Measurements from ENCODE around the gene DISP1.

DISP1 gene

GRCh38 chr1:222821239-222821638, 6.4 kb downstream of the DISP1 start:
- no peak for DNase-seq
- intact Hi-C loops (cut with DNase I; ENCODE audit: low total_unique reads) = no loop called here
- H3K36me3 ChIP-seq = no peaks in the 10 kb centered on the region
- peaks cover 0 to 57% (median 8%) of the 10 kb centered on the region in 4 donors for H3K4me1 ChIP-seq
- no peak for TF ChIP-seq CTCF (IDR thresholded peaks at IDR 0.05)
- H3K27me3 ChIP-seq = no peaks in the 10 kb centered on the region
- H3K4me3 ChIP-seq = no peak overlapping the region
- no peaks in the 10 kb centered on the region for H3K9me3 ChIP-seq
- H3K27ac ChIP-seq = no peak overlapping the region

DNA sequence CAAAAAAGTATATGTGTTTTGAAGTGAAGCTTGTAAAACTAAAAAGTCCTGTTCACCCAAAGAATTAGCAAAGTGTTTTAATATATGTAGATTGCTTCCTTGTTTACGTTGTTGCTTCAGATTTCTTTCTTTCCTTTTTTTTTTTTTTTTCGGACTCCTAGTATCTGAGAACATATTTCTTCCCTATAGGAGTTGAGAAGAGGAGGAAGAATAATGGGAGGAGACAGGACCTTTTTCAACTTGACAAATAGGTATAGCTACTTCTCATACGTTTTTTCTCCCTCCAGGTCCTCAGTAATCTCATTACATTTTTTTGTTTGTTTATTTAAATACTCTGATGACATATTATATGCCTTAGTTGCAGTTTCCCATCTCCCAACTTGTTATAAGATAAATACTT, 8.9 kb downstream of the DISP1 start:
- Histone ChIP-seq H3K36me3 (no peaks in the 10 kb centered on the region), H3K9me3 (no peaks in the 10 kb centered on the region), H3K4me3 (no peak overlapping the region), H3K27me3 (no peaks in the 10 kb centered on the region), H3K27ac (no peak overlapping the region), H3K4me1 (peaks cover 0 to 33% (median 0%) of the 10 kb centered on the region in 4 donors)
- intact Hi-C loops (cut with DNase I; ENCODE audit: low total_unique reads) = no loop called here
- no peak for DNase-seq
- no peak for TF ChIP-seq CTCF (IDR thresholded peaks at IDR 0.05)

GRCh38 chr1:222824641-222825040, 9.8 kb downstream of the DISP1 start:
- no peak for TF ChIP-seq CTCF (IDR thresholded peaks at IDR 0.05)
- Histone ChIP-seq H3K9me3 (no peaks in the 10 kb centered on the region), H3K4me1 (peaks cover 0 to 26% (median 0%) of the 10 kb centered on the region in 4 donors), H3K4me3 (no peak overlapping the region), H3K36me3 (no peaks in the 10 kb centered on the region), H3K27ac (no peak overlapping the region), H3K27me3 (no peaks in the 10 kb centered on the region)
- intact Hi-C loops (cut with DNase I; ENCODE audit: low total_unique reads) = no loop called here
- DNase-seq = no peak

- no peak for TF ChIP-seq CTCF (IDR thresholded peaks at IDR 0.05)
- Histone ChIP-seq H3K27ac (no peak overlapping the region), H3K9me3 (no peaks in the 10 kb centered on the region), H3K27me3 (no peaks in the 10 kb centered on the region), H3K36me3 (no peaks in the 10 kb centered on the region), H3K4me1 (peaks cover 0 to 8% (median 0%) of the 10 kb centered on the region in 4 donors), H3K4me3 (no peak overlapping the region)
- intact Hi-C loops (cut with DNase I; ENCODE audit: low total_unique reads) = no loop called here
- no peak for DNase-seq
These were observed 14.1 kb downstream of the DISP1 start for GRCh38 chr1:222828939-222829338.

GRCh38 chr1:222829868-222830267, 15.0 kb downstream of the DISP1 start:
- TF ChIP-seq CTCF (IDR thresholded peaks at IDR 0.05) = no peak
- Histone ChIP-seq H3K4me1 (peaks cover 0 to 4% (median 0%) of the 10 kb centered on the region in 4 donors), H3K27me3 (no peaks in the 10 kb centered on the region), H3K36me3 (no peaks in the 10 kb centered on the region), H3K4me3 (no peak overlapping the region), H3K27ac (no peak overlapping the region), H3K9me3 (no peaks in the 10 kb centered on the region)
- DNase-seq = no peak
- intact Hi-C loops (cut with DNase I; ENCODE audit: low total_unique reads) = no loop called here

GRCh38 chr1:222833356-222833876, 18.6 kb downstream of the DISP1 start:
- Histone ChIP-seq H3K4me3 (no peak overlapping the region), H3K9me3 (no peaks in the 10 kb centered on the region), H3K27ac (no peak overlapping the region), H3K36me3 (no peaks in the 10 kb centered on the region), H3K27me3 (no peaks in the 10 kb centered on the region), H3K4me1 (no peaks in the 10 kb centered on the region)
- TF ChIP-seq CTCF (IDR thresholded peaks at IDR 0.05) = no peak
- intact Hi-C loops (cut with DNase I; ENCODE audit: low total_unique reads) = no loop called here
- DNase-seq = no peak

Measured in tibial artery (tissue), 4 donors.